Chondrocyte (in vitro differentiated cells): Measurements from ENCODE around the gene POFUT1. TPM values are rescaled to one million over a fixed set of nuclear protein-coding genes. Genes with fewer than 3 reads are reported as not detected.

Experiments
- DNase-seq: peaks from one replicate; pipeline ENCODE4 v3.0.0; 2021; ENCODE audit warnings: mixed read lengths, low spot score
- H3K27ac Mint-ChIP-seq: one replicate; pipeline ENCODE4 v1.8.0; 2021; ENCODE audit warnings: mild to moderate bottlenecking, moderate library complexity, mixed read lengths; ENCODE audit not compliant: unreplicated experiment
- H3K27me3 Mint-ChIP-seq: 2 replicates; pipeline ENCODE4 v1.8.0; 2021; ENCODE audit warnings: low read depth, mixed read lengths
- H3K36me3 Mint-ChIP-seq: 2 replicates; pipeline ENCODE4 v1.8.0; 2021; ENCODE audit warnings: low read depth, mixed read lengths
- H3K4me1 Mint-ChIP-seq: 2 replicates; pipeline ENCODE4 v1.8.0; 2021; ENCODE audit warnings: low read depth, mild to moderate bottlenecking, mixed read lengths
- H3K4me3 Mint-ChIP-seq: one replicate; pipeline ENCODE4 v1.8.0; 2021; ENCODE audit warnings: mild to moderate bottlenecking, moderate library complexity, mixed read lengths; ENCODE audit not compliant: unreplicated experiment
- H3K9me3 Mint-ChIP-seq: 2 replicates; pipeline ENCODE4 v1.8.0; 2021; ENCODE audit warnings: low read depth, mixed read lengths
- CTCF ChIP-seq: fragments of 200-600 bp; sonication (generic); IDR thresholded peaks from 2 replicates; pipeline ENCODE4 v1.5.0; 2021; ENCODE audit warnings: antibody characterized with exemption, mild to moderate bottlenecking, moderate library complexity
- total RNA-seq: library from RNA; stranded (reverse); gene quantifications from 3 replicates; pipeline ENCODE4 v1.2.1, GENCODE V29; 2021

Gene POFUT1
- total RNA-seq, 1 donor from 2014 or later, result 68.3 TPM

- H3K27me3 Mint-ChIP-seq, result no peaks in the 10 kb centered on the region
- H3K4me3 Mint-ChIP-seq, result no peak overlapping the region
Measured at GRCh38 chr20:32285621-32286371, 78.1 kb downstream of the POFUT1 start.

GRCh38 chr20:32287231-32287638 lies 79.6 kb downstream of the POFUT1 start:
- TF ChIP-seq CTCF, result no peak
- no peaks in the 10 kb centered on the region for H3K36me3 Mint-ChIP-seq
- no peak overlapping the region for H3K4me3 Mint-ChIP-seq
- no peak overlapping the region for H3K27ac Mint-ChIP-seq
- H3K4me1 Mint-ChIP-seq, result peaks cover 9% of the 10 kb centered on the region
- H3K27me3 Mint-ChIP-seq, result no peaks in the 10 kb centered on the region
- no peak for DNase-seq
- H3K9me3 Mint-ChIP-seq, result no peaks in the 10 kb centered on the region

More at GRCh38 chr20:32285621-32286371, 78.1 kb downstream of the POFUT1 start:
- H3K4me1 Mint-ChIP-seq, result peaks cover 9% of the 10 kb centered on the region
- H3K36me3 Mint-ChIP-seq, result peaks cover 5% of the 10 kb centered on the region
- H3K9me3 Mint-ChIP-seq, result no peaks in the 10 kb centered on the region
- no peak for DNase-seq
- TF ChIP-seq CTCF, result no peak
- no peak overlapping the region for H3K27ac Mint-ChIP-seq

Other genes with a start within 250 kb of the POFUT1 start
- 0.02 TPM in 1 of 3 replicates, not detected in the others for gene XKR7, start 239.7 kb upstream of the POFUT1 start, total RNA-seq
- not detected in 3 replicates for gene CCM2L, start 197.4 kb upstream of the POFUT1 start, total RNA-seq
- not detected in 3 replicates for gene HCK, start 155.6 kb upstream of the POFUT1 start, total RNA-seq
- 64.8 to 87.9 TPM (median 83.7 TPM) in 3 replicates for gene TM9SF4, start 98.2 kb upstream of the POFUT1 start, total RNA-seq
- 9.1 to 16.9 TPM (median 16.4 TPM) in 3 replicates for gene PLAGL2, start 137 bp upstream of the POFUT1 start, total RNA-seq
- gene KIF3B, start 69.8 kb downstream of the POFUT1 start, total RNA-seq, result 34.2 to 36.1 TPM (median 35.5 TPM) in 3 replicates
- 59.9 to 92.6 TPM (median 78.9 TPM) in 3 replicates for gene ASXL1, start 150.5 kb downstream of the POFUT1 start, total RNA-seq